Measurements from ENCODE around the gene LRRC52. TPM values are rescaled to one million over a fixed set of nuclear protein-coding genes. Genes with fewer than 3 reads are reported as not detected.

The LRRC52 gene
- total RNA-seq, 1 experiment from 2014 or later = not detected

- no peak for DNase-seq (ENCODE audit: low spot score)
Observed at GRCh38 chr1:165537356-165538109, 6.3 kb upstream of the LRRC52 start.

GRCh38 chr1:165539306-165539705 is 4.5 kb upstream of the LRRC52 start:
- DNase-seq (ENCODE audit: low spot score) = no peak

GRCh38 chr1:165539908-165540307 is 3.9 kb upstream of the LRRC52 start:
- no peak for DNase-seq (ENCODE audit: low spot score)

GRCh38 chr1:165542015-165542631 is 1.7 kb upstream of the LRRC52 start:
- no peak for DNase-seq (ENCODE audit: low spot score)

- DNase-seq (ENCODE audit: low spot score) = no peak
Observed at GRCh38 chr1:165542647-165543046, 1.2 kb upstream of the LRRC52 start.

- no peak for DNase-seq (ENCODE audit: low spot score)
Observed at GRCh38 chr1:165544996-165545395, 1.2 kb downstream of the LRRC52 start.

- DNase-seq (ENCODE audit: low spot score) = no peak
Observed at GRCh38 chr1:165545974-165546373, 2.2 kb downstream of the LRRC52 start.

GRCh38 chr1:165549973-165550372 is 6.2 kb downstream of the LRRC52 start:
- DNase-seq (ENCODE audit: low spot score) = no peak

- no peak for DNase-seq (ENCODE audit: low spot score)
Observed at GRCh38 chr1:165551469-165551868, 7.7 kb downstream of the LRRC52 start.

- no peak for DNase-seq (ENCODE audit: low spot score)
Observed at GRCh38 chr1:165560883-165561656, 17.3 kb downstream of the LRRC52 start.

GRCh38 chr1:165562571-165562970 is 18.8 kb downstream of the LRRC52 start:
- DNase-seq (ENCODE audit: low spot score) = peak; percentile 23

- DNase-seq (ENCODE audit: low spot score) = no peak
Observed at GRCh38 chr1:165563551-165563950, 19.8 kb downstream of the LRRC52 start.

GRCh38 chr1:165564561-165564960 is 20.8 kb downstream of the LRRC52 start:
- DNase-seq (ENCODE audit: low spot score) = no peak

GRCh38 chr1:165565751-165566490 is 22.1 kb downstream of the LRRC52 start:
- no peak for DNase-seq (ENCODE audit: low spot score)

GRCh38 chr1:165570078-165570477 is 26.3 kb downstream of the LRRC52 start:
- DNase-seq (ENCODE audit: low spot score) = no peak

GRCh38 chr1:165573787-165574186 is 30.0 kb downstream of the LRRC52 start:
- no peak for DNase-seq (ENCODE audit: low spot score)

- no peak for DNase-seq (ENCODE audit: low spot score)
Observed at GRCh38 chr1:165574295-165574694, 30.5 kb downstream of the LRRC52 start.

GRCh38 chr1:165575468-165576099 is 31.8 kb downstream of the LRRC52 start:
- no peak for DNase-seq (ENCODE audit: low spot score)

- no peak for DNase-seq (ENCODE audit: low spot score)
Observed at GRCh38 chr1:165576536-165576935, 32.7 kb downstream of the LRRC52 start.

- DNase-seq (ENCODE audit: low spot score) = no peak
Observed at GRCh38 chr1:165577707-165578106, 33.9 kb downstream of the LRRC52 start.
